GM21360 (cell line): ENCODE results near the gene HEATR5B.
A peak's percentile ranks its signal among the peaks of the same experiment; 100 is the strongest.
"Not testable (repeated sequence)": the region's sequence is repeated elsewhere in the genome, so short reads cannot be mapped to it uniquely, and the experiment has no call there.

Experiments
- ATAC-seq: cut with Tn5 transposase; IDR thresholded peaks from one replicate; pipeline ENCODE4 v1.9.1; 2021; ENCODE audit warnings: mild to moderate bottlenecking, moderate library complexity; ENCODE audit not compliant: unreplicated experiment

HEATR5B gene

DNA sequence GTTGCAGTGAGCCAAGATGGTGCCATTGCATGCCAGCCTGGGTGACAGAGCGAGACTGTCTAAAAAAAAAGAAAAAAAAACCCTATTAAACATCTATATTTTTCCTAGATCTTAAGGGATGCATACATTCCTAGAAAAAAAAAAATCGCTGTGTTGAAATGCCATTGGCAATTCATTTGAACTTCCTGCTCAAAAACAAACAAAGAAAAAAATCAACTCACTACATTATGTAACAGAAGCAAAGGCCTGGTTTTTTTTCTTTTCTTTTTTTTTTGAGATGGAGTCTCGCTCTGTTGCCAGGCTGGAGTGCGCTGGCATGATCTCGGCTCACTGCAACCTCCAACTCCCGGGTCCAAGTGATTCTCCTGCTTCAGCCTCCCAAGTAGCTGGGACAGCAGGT, 96.2 kb downstream of the HEATR5B start:
- ATAC-seq = no peak

DNA sequence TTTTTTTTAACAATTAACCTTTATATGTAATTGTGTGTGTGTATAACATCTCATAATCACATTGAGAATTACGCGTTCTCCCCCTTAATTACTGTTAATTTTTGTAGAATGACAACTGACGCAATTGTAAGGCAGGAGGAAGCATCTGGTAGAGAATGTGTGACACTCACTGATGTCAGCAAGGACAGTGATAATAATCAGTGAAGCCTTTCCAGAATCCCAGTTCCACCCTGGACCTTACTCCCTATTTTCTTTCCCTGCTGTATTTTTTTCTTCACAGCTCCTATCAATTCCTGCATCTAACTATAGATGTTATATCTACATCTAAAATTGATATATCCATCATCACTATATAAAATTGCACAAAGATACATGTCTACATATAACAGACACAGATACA, 101.7 kb downstream of the HEATR5B start:
- ATAC-seq = no peak

DNA sequence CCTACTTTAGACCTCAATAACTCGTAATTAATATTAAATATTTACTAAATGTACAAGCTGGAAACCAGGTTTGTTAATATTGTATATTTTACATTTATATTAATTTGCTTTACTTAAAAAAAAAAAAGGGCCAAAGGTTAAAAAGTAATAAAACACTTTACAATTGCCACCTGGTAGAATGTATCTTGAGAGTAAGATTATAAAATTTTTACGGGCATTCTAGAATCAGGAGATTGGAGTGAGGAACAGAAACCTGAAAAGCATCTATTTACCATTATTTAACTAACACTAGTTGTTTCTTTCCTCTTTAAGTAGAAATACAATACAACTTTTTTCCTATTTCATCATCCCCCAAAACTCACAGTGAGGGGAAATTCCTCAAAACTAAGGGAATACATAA, 102.3 kb downstream of the HEATR5B start:
- no peak for ATAC-seq

DNA sequence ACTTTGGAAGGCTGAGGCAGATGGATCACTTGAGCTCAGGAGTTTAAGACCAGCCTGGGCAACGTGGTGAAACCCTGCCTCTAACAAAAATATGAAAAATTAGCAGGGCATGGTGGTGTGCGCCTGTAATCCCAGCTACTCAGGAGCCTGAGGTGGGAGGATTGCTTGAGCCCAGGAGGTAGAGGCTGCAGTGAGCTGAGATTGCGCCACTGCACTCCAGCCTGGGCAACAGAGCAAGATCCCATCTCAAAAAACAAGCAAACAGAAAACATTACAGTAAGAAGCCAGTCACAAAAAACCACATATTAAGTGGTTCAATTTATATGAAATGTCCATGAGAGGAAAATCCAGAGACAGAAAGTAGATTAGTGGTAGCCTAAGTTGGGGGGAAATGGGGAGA, 105.2 kb downstream of the HEATR5B start:
- ATAC-seq = not testable (repeated sequence)

DNA sequence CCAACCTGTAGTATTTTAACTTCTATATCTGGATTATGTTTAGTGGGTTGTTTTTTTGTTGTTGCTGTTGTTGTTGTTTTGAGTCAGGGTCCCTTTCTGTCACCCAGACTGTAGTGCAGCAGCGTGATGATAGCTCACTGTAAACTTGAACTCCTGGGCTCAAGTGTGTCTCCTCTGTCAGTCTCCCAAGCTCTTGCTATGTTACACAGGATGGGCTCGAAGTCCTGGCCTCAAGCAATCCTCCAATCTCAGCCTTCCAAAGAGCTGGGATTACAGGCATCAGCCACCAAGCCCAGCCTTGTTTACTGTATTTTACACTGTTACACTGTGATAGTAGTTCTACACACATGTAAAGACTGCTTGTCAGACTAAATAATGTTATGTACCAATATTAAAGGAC, 108.1 kb downstream of the HEATR5B start:
- ATAC-seq = no peak

DNA sequence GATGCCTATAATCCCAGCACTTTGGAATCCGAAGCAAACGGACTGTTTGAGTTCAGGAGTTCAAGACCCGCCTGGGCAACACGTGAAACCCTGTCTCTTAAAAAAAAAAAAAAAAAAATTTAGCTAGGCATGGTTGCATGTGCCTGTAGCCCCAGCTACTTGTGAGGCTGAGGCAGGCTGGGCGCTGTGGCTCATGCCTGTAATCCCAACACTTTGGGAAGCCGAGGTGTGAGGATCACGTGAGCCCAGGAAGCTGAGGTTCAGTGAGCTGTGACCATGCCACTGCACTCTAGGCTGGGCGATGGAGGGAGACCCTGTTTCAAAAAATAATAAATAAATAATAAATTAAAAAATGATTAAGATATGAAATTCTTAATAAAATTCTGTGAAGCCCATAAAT, 108.9 kb downstream of the HEATR5B start:
- ATAC-seq = no peak

DNA sequence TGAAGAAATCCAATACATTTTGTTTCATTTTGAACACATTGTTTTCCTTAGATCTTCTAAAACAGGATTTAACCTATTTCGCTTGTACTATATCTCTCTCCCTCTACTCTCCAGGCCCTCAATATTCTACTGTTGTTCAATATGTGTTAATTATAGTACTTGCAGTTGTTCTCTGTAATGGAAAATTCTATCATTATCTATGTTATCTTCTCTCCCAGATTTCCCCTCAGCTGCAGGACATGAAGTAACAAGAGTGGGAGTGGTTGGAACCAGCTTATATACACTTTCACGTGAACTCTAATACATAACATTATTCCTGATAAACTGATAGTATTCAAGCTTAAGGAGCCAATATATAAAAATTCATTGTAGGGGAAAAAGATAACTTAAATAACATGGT, 110.9 kb downstream of the HEATR5B start:
- ATAC-seq = no peak

DNA sequence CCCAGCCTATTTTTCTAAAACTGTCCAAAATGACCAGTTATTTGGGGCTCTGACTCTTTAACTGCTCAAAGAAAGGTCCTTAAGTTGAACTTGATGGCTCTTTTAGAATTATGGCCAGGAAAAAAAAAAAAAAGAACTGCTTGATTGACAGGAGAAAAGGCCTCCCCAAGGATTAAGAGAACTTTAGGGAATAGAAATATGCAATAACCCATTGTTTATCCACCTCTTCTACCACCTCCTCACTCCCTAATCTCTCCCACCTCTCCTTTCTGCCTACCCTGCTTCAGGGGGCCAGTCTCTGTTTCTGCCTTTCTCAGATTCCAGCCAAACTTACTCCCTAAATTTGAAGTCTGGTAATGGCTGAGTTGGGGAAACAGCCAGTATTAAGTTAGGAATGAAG, 112.2 kb downstream of the HEATR5B start:
- no peak for ATAC-seq

DNA sequence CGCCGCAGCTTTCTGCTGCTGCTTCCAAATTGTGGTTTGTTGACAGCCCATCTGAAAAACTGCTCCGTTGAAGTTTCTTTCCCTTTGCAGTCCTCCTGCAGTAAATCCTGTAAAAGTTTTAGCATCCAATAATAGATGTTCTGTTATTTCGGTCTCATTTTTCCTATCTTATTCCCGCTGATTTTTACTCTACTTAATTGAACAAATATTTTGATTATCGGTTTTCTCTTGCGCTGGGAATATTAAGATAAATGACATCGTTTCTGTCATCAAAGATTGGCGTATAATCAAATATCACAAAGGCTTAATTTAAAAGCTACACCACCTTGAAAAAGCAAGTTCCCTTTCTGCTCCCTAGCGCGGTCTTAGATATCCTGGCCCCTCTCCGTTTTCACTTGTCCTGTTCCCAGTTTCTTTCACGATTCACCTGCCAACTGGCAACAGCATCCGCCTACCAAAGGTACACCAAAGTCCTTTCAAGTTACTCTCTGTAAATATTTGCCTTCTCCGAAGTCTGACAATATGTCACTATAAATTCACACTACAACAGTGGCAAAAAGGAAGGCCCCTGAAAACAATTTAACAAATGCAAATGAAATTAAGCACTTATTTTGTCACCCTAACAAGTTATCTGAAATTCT, 116.8 kb downstream of the HEATR5B start:
- ATAC-seq = no peak

DNA sequence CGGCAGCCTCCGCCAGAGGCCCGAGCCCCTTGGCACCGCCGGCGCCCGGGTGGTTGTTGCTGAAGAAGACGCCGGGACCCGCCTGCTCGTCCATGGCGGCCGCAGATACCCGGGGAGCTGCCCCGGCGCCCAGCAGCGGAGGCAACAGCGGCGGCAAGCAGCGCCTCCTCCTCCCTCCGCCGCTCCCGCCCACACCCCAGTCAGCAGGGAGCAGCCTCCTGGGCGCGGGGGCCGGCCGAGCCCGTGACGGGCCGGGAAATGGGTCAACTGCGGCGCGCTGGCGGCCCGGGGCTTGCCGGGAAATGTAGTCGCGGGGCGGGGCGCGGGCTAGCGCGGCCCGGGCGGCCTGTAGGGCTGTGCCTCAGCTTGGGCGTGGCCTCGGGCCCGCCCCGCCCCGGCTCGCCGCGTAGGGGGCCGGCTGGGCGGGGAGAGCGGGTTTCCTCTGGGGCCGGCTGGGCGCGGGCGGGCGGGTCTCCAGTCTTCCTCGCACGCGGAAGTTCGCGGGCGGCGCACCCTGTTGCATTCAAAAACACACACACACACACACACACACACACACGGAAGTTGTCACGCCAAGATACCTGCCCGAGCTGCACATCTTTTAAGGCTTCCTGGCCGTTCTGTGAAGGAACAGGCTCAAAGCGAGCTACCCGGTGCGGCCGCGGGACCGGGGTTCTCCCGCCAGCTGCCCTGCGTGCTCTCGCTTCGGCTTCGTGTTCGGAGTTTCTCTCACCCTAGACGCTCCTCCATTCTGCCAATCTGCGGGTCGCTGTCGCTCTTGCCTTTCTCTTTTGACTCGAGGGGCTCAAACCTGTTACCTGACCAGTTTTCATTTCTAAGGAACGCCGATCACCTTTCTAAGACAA, 117.6 kb downstream of the HEATR5B start, which contains the start of gene STRN:
STRN (minus strand) TSS at position 167 of the 866 bp plus-strand sequence; CDS start at position 94, 73 bp downstream.
- ATAC-seq = peak; percentile 97

DNA sequence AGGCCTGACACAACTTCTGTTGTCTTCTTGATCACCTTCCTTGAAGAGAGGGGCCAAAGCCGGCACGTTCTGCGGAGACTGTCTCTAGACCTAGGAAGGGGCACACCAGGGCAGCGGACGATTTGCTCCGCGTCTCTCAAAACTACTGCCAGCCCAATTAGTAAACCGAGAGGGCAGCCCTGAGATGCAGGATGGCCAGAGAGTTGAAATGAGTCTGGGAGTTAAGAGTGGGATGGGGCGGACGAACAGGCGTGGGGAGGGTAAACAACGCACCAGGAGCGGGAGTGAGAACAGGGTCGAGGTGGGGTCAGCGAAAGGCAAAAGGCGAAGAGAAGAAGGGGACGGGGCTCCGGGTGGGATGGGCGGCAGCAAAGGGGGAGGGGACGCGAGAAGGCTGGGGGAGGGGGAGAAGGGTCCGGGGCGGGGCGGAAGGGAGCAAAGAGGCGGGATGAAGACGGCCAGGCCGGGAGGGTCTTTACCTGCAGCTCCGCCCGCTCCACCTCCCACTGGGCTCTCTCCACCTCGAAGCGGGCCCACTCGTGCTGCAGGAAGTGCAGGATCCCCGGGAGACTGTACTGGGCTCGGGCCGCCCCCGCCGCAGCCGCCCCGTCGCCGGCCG, 118.3 kb downstream of the HEATR5B start:
- peak; percentile 20 for ATAC-seq

DNA sequence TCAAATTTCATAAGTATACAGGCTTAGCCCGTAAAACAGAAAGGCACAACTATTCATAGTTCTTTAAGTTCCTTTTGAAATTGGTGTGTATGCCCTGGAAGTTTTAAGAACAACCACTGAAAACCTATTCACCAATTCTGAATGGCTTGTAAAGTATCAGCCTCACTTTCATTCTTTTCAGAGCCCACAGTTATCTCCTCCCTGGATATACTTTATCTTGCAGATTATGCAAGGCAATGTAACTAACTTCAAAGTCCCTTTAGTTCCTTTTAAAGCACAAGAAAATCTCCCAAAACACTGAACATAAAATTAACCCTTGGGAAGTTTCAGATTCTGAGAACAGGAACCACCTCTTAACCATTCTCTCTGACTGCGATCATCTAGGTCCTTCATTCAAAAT, 119.0 kb downstream of the HEATR5B start:
- no peak for ATAC-seq

DNA sequence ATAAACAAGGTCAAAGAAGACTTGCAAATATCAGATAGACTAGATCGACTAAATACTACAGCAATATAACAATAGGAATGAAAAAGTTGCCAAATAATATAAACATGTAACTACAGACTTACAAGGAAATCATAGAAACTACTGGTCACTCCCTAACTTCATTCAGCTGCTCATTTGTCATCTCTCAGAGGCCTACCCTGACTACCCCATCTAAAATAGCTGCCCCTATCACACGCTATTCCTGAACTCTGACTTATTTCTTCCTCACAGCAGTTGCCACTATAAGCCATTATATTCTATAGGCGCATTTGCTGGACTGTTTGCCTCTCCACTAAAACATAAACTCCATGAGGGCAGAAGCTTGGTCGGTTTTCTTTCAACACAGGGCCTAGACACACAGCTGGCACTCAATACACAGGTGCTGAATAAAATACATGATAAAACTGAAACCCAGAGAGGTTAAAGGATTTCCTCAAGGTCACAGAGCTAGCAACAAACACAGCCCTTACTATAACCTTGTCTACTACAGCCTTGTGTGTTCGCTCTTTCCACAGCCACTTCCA, 119.6 kb downstream of the HEATR5B start:
- ATAC-seq = no peak

DNA sequence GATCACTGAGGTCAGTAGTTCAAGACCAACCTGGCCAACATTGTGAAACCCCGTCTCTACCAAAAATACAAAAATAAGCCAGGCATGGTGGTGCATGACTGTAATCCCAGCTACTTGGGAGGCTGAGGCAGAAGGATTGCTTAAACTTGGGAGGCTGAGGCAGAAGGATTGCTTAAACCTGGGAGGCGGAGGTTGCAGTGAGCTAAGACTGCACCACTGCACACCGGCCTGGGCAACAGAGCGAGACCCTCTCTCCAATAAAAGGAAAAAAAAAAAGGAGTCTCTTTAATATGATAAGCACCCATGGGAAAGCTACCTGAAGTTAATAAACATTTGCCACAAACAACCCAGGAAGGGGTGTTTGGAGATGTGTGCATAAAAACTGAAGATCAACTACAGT, 120.4 kb downstream of the HEATR5B start:
- no peak for ATAC-seq

DNA sequence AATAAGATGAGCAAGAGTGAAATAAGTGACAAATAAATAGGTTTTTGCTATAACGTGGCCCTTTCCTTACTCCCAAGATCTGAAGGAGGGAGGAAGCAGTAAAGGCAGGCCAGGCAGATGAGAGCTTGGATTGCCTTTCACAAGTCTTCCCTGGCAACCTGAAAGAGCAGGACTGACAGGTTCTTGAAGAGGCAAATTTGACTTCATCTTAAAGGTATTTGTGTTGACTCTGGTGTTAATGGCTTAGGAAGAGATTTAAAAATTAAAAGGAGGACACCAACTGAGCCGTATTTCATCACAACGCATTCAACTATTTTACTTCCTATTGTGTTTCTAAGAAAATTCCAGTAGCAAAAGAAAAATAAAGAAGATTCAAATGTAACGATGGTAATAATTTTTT, 121.1 kb downstream of the HEATR5B start:
- ATAC-seq = no peak

DNA sequence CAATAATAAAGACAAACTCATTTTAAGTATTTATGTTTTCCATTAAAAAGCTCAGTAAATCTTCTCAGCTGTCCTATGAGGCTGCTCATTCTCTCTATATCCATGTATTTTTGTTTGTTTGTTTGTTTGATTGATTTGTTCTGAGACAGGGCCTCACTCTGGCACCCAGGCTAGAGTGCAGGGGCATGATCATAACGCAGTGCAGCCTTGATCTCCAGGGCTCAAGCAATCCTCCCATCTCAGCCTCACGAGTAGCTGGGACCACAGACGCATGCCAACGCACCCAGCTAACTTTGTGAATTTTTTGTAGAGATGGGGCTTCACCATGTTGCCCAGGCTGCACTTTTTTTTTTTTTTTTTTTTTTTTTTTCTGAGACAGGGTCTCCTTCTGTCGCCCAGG, 123.4 kb downstream of the HEATR5B start:
- no peak for ATAC-seq

DNA sequence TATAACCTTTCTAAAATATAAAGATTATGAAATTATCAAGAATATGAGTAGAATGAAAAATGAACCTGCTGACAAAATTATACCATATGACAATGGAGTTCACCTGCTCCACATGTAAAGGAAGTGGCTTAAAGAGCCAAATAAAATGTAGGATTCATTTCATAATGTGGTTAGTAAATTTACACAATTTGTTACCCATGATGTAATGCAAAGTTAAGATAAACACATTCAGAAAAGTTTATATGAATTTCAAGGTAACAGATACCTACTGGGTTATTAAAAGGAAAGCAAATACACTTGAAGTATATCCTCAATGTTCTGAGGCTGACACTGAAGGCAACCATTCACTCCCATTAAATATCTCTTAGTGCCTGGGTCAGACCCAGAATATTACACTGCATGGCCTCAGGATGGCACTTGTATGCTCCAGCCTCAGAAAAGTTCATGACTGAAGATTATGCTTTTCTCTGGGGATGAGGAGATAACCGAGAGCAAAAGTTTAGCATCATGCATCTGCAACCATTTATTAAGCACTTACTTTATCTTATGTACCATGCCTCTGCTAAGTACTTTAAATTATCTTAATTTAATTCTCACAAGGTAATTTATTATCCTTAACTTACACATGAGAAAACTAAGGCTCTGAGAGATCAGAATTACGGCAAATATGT, 124.0 kb downstream of the HEATR5B start:
- ATAC-seq = no peak

DNA sequence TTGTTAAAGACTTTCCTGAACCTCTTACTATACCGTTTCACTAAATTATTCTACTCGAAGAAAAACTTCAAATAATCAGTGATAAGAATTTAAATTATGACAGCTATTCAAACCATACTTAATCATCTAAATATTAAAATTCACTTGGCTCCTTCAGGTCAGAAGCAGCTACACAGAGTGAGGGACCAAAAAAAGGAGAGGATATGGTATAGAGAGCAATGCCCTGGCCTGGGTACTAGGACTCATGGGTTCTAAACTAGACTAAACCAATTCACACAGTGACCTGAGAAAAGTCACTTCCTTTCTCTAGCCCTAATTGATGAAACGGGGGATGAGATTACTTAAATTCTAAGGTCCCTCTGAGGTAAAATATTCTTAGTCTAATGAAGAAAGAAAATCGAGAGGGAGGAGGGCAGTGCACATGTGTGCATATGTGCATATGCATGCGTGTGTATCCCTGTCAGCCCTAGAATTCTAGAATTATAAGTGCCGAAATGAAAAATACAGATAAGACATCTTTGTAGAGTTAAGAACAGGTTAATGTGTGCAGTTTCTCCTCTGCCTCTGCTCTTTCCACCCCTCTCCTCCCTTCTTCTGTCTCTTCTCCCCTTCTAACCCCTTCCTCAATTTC, 129.1 kb downstream of the HEATR5B start:
- ATAC-seq = no peak

DNA sequence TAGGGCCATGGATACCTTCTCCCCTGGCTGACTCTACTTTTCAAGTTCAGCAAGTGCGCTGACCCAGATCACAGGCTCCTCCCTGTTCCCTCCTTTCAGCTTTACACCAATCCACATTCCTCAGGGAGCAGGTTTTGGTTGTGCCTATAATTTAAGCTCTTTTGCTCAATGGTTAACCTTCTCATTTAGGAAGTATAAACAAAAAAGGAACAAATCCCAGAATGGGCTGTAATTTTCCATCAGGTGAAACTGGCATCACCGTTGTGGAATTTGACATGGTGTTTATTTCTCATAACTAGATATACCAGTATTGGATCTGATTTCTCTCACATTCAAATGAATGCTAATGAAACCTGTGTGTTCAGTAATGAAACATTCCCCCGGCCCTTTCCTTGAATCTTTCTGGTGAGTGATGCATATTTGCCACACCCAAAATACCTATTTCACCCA, 131.4 kb downstream of the HEATR5B start:
- ATAC-seq = no peak

DNA sequence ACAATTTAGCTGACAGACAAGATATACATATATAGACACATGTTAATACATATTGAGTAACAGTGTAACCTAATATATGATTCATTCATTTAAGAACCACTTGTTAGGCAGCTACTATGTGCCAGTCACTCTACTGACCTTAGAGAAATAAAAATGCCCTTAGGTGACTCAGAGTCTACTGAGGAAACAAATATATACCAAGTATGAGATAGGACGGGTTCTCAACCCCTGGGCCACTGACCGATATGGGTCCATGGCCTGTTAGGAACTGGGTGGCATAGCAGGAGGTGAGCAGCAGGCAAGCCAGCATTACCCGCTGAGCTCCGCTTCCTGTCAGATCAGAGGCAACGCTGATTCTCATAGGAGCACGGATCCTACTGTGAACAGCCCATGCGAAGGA, 132.6 kb downstream of the HEATR5B start:
- ATAC-seq = no peak
